Transverse colon (tissue), 4 donors: ENCODE results near the gene MLLT10. TPM values are rescaled to one million over a fixed set of nuclear protein-coding genes. Genes with fewer than 3 reads are reported as not detected.

Experiments used
- DNase-seq: peaks from one replicate; pipeline ENCODE4 v3.0.0-alpha.2; 2019
- H3K27ac ChIP-seq, 4 donors: fragments of 200-600 bp; sonication (generic); 2 replicates each; pipeline ENCODE4 v1.5.1; 2016 to 2018; ENCODE audit warnings: inconsistent platforms in 4 of 4
- H3K27me3 ChIP-seq: fragments of 200-600 bp; sonication (generic); 2 replicates; pipeline ENCODE4 v1.5.1; 2017; ENCODE audit warnings: inconsistent platforms
- H3K36me3 ChIP-seq, 4 donors: fragments of 200-600 bp; sonication (generic); 2 replicates each; pipeline ENCODE4 v1.5.1; 2017 to 2019; ENCODE audit warnings: inconsistent platforms in 4 of 4
- H3K4me1 ChIP-seq, 4 donors: fragments of 200-600 bp; sonication (generic); 2 replicates each; pipeline ENCODE4 v1.5.1; 2017 to 2020; ENCODE audit warnings: inconsistent platforms in 4 of 4
- H3K4me3 ChIP-seq, 4 donors: fragments of 200-600 bp; sonication (generic); 1 replicate in 1 of 4; 2 replicates in 3 of 4; pipeline versions ENCODE4 v1.5.1 to v1.6.1; 2017 to 2019; ENCODE audit warnings: inconsistent platforms in 4 of 4
- H3K9me3 ChIP-seq, 2 donors: fragments of 200-600 bp; sonication (generic); 2 replicates each; pipeline ENCODE4 v1.5.1; 2017 to 2019; ENCODE audit warnings: inconsistent platforms in 2 of 2
- CTCF ChIP-seq, 5 experiments: fragments of 200-600 bp in 3 of 5; fragments of 450-650 bp in 2 of 5; sonication (generic) in 3 of 5; IDR thresholded peaks; 1 replicate in 2 of 5; 2 replicates in 3 of 5; pipeline ENCODE4 v1.5.1; 2016 to 2017; ENCODE audit warnings: antibody characterized with exemption in 5 of 5, inconsistent platforms in 3 of 5, mild to moderate bottlenecking in 2 of 5, moderate library complexity in 1 of 5
- EP300 ChIP-seq: sonication (generic); formaldehyde crosslinking; IDR thresholded peaks from one replicate; pipeline ENCODE4 v1.6.1; 2017; ENCODE audit warnings: antibody characterized with exemption, low read depth
- POLR2A ChIP-seq: fragments of 450-650 bp; IDR thresholded peaks from one replicate; pipeline ENCODE4 v1.6.1; 2016; ENCODE audit warnings: antibody characterized with exemption, mild to moderate bottlenecking, moderate library complexity
- POLR2AphosphoS5 ChIP-seq, 3 donors: sonication (generic); formaldehyde crosslinking; IDR thresholded peaks; one replicate each; pipeline ENCODE4 v1.6.1; 2016; ENCODE audit warnings: antibody characterized with exemption in 3 of 3
- WGBS, 2 donors: methylation state at CpG; one replicate each; pipeline ENCODE4 v1.1.5; 2018; ENCODE audit warnings: low coverage in 1 of 2; 5-methylcytosine and 5-hydroxymethylcytosine counted together
- in situ Hi-C, 4 donors: fragments of 200-750 bp; cut with MboI; loops; one replicate each; pipeline versions ENCODE4 v1.15.0 to v1.15.1; 2017; ENCODE audit warnings: low sequenced_read_pairs in 3 of 4, low pct_ligation_motif_present in 1 of 4, low pct_unique_long_range_greater_than_20kb in 1 of 4
- intact Hi-C: fragments of 100-400 bp; cut with DNase I; formaldehyde crosslinking; loops from one replicate; pipeline ENCODE4 v1.15.1; 2023; ENCODE audit warnings: low total_unique reads
- total RNA-seq, 4 donors: library from RNA; depleted of rRNA; stranded (reverse); fragments of >200 nt; gene quantifications; one replicate each; pipeline ENCODE4 v1.1.0, GENCODE V29; 2016

MLLT10 gene
- total RNA-seq, 4 donors from 2014 or later, result 12.0 to 43.0 (median 28.5) TPM

- TF ChIP-seq POLR2AphosphoS5 (IDR thresholded peaks at IDR 0.05) (no peak), EP300 (no peak), POLR2A (no peak), CTCF (IDR thresholded peaks at IDR 0.05) (no peak)
- 49 to 52% methylated on average over 1 of the region's 1 CpG for WGBS, 2 donors
- in situ Hi-C loops, result no loop called here
- no peaks in the 10 kb centered on the region for H3K27me3 ChIP-seq
- DNase-seq, result no peak
- H3K27ac ChIP-seq, result no peak overlapping the region
- H3K36me3 ChIP-seq, result peaks cover 0 to 6% (median 0%) of the 10 kb centered on the region in 4 donors
- H3K4me3 ChIP-seq, result no peak overlapping the region
- peaks cover 0 to 9% (median 0%) of the 10 kb centered on the region in 4 donors for H3K4me1 ChIP-seq
- no peaks in the 10 kb centered on the region for H3K9me3 ChIP-seq
- intact Hi-C loops, result no loop called here
Observed at GRCh38 chr10:21692916-21693315, 158.9 kb downstream of the MLLT10 start.

GRCh38 chr10:21693418-21693817, 159.4 kb downstream of the MLLT10 start:
- no peaks in the 10 kb centered on the region for H3K9me3 ChIP-seq
- TF ChIP-seq POLR2AphosphoS5 (IDR thresholded peaks at IDR 0.05), result no peak
- H3K36me3 ChIP-seq, result peaks cover 0 to 6% (median 0%) of the 10 kb centered on the region in 4 donors
- intact Hi-C loops (no loop called here), in situ Hi-C loops (no loop called here)
- no peak overlapping the region for H3K4me3 ChIP-seq
- no peak overlapping the region for H3K27ac ChIP-seq
- peaks cover 0 to 9% (median 0%) of the 10 kb centered on the region in 4 donors for H3K4me1 ChIP-seq
- DNase-seq, result no peak
- WGBS, 2 donors, result 80 to 83% methylated on average over 5 of the region's 5 CpGs
- no peaks in the 10 kb centered on the region for H3K27me3 ChIP-seq

GRCh38 chr10:21694631-21695030, 160.6 kb downstream of the MLLT10 start:
- no peak for TF ChIP-seq POLR2A
- TF ChIP-seq EP300, result no peak
- no peak for TF ChIP-seq CTCF (IDR thresholded peaks at IDR 0.05)
- no peak for TF ChIP-seq POLR2AphosphoS5 (IDR thresholded peaks at IDR 0.05)
- in situ Hi-C loops, result no loop called here

GRCh38 chr10:21696302-21696701, 162.3 kb downstream of the MLLT10 start:
- H3K4me1 ChIP-seq, result peaks cover 0 to 9% (median 0%) of the 10 kb centered on the region in 4 donors
- intact Hi-C loops, result no loop called here
- H3K36me3 ChIP-seq, result peaks cover 0 to 5% (median 0%) of the 10 kb centered on the region in 4 donors
- TF ChIP-seq EP300 (no peak), CTCF (IDR thresholded peaks at IDR 0.05) (no peak), POLR2AphosphoS5 (IDR thresholded peaks at IDR 0.05) (no peak), POLR2A (no peak)
- in situ Hi-C loops, result no loop called here
- no peaks in the 10 kb centered on the region for H3K27me3 ChIP-seq
- H3K9me3 ChIP-seq, result peaks cover 7 to 18% of the 10 kb centered on the region in 2 donors
- DNase-seq, result no peak
- no peak overlapping the region for H3K27ac ChIP-seq
- no peak overlapping the region for H3K4me3 ChIP-seq

More at GRCh38 chr10:21694631-21695030, 160.6 kb downstream of the MLLT10 start:
- Histone ChIP-seq H3K36me3 (peaks cover 0 to 6% (median 2%) of the 10 kb centered on the region in 4 donors), H3K4me1 (peaks cover 0 to 9% (median 0%) of the 10 kb centered on the region in 4 donors), H3K9me3 (peaks cover 3 to 4% of the 10 kb centered on the region in 2 donors), H3K4me3 (no peak overlapping the region), H3K27ac (no peak overlapping the region), H3K27me3 (no peaks in the 10 kb centered on the region)
- no peak for DNase-seq
- 80 to 88% methylated on average over 3 of the region's 3 CpGs for whole genome bisulfite sequencing, 2 donors
- intact Hi-C loops, result no loop called here

- H3K27me3 ChIP-seq, result no peaks in the 10 kb centered on the region
- H3K4me1 ChIP-seq, result peaks cover 0 to 4% (median 0%) of the 10 kb centered on the region in 4 donors
- H3K4me3 ChIP-seq, result no peak overlapping the region
- TF ChIP-seq CTCF (IDR thresholded peaks at IDR 0.05) (no peak), POLR2AphosphoS5 (IDR thresholded peaks at IDR 0.05) (no peak), EP300 (no peak), POLR2A (no peak)
- DNase-seq, result no peak
- H3K36me3 ChIP-seq, result peaks cover 0 to 5% (median 0%) of the 10 kb centered on the region in 4 donors
- H3K27ac ChIP-seq, result no peak overlapping the region
- intact Hi-C loops (no loop called here), in situ Hi-C loops (no loop called here)
- 93 to 94% methylated on average over 3 of the region's 3 CpGs for WGBS, 2 donors
- H3K9me3 ChIP-seq, result peaks cover 7 to 18% of the 10 kb centered on the region in 2 donors
Observed at GRCh38 chr10:21699575-21699974, 165.5 kb downstream of the MLLT10 start.
